HepG2 (cell line): Measurements from ENCODE around the gene RBP3. TPM values are rescaled to one million over a fixed set of nuclear protein-coding genes. Genes with fewer than 3 reads are reported as not detected.

ENCODE experiments used
- ATAC-seq: fragments of 200-7000 bp; cut with Tn5 transposase; 3 replicates; pipeline ENCODE4 v1.9.1; 2020; ENCODE audit warnings: mild to moderate bottlenecking, moderate library complexity
- BruUV-seq: library from RNA; stranded (reverse); fragments of 400-500 nt; replicated peaks from 2 replicates; lab custom pipeline; 2021; lab: Mats Ljungman, UMichigan
- CTCF ChIA-PET: fragments of 300-600 bp; formaldehyde crosslinking; extraction: SDS; loops from one replicate; lab custom pipeline; 2021; ENCODE audit warnings: low total read pairs, inconsistent platforms, low intra/inter-chr PET ratio; lab: Yijun Ruan, JAX
- POLR2A ChIA-PET: fragments of 350-600 bp; sonication (Branson Sonifier 250); formaldehyde crosslinking; loops from one replicate; lab custom pipeline; 2020; ENCODE audit warnings: antibody characterized with exemption, inconsistent platforms; lab: Yijun Ruan, JAX
- DNase-seq: peaks from one replicate; pipeline ENCODE4 v3.0.0-alpha.2; 2015; ENCODE audit warnings: low spot score
- FAIRE-seq: peaks from 3 replicates; lab custom pipeline; 2011; peaks lifted over from hg19 to GRCh38; lab: Jason Lieb, UNC
- H2AFZ ChIP-seq: one replicate; pipeline ENCODE4 v1.6.1; 2011; ENCODE audit warnings: low read length, inconsistent platforms
- H3K27ac ChIP-seq: fragments of 300-600 bp; 3 replicates; pipeline ENCODE4 v1.8.0; 2011; ENCODE audit warnings: mixed run types, mild to moderate bottlenecking, mixed read lengths, low read length, inconsistent platforms; ENCODE audit not compliant: insufficient read depth; ENCODE audit errors: extremely low read length
- H3K27me3 ChIP-seq, 2 experiments: fragments of 200-600 bp in 1 of 2; 2 replicates in 1 of 2; 3 replicates in 1 of 2; pipeline versions ENCODE4 v1.6.0 to v1.8.0; 2011; ENCODE audit warnings: low read length in 2 of 2, mild to moderate bottlenecking in 2 of 2, moderate library complexity in 2 of 2, inconsistent platforms in 1 of 2; ENCODE audit not compliant: insufficient read depth in 2 of 2, control insufficient read depth in 1 of 2
- H3K36me3 ChIP-seq, 2 experiments: fragments of 200-600 bp in 1 of 2; replicated peaks in 1 of 2; 2 replicates in 1 of 2; 3 replicates in 1 of 2; pipeline versions ENCODE4 v1.5.1 to v1.8.0; 2011; ENCODE audit warnings: low read length in 2 of 2, inconsistent platforms in 1 of 2; ENCODE audit not compliant: insufficient read depth in 2 of 2, control insufficient read depth in 1 of 2
- H3K4me1 ChIP-seq: 2 replicates; pipeline ENCODE4 v1.5.1; 2012; ENCODE audit warnings: low read length, inconsistent platforms; ENCODE audit not compliant: insufficient read depth
- H3K4me2 ChIP-seq: 2 replicates; pipeline ENCODE4 v1.6.0; 2011; ENCODE audit warnings: low read depth, low read length, inconsistent platforms
- H3K4me3 ChIP-seq, 3 experiments: fragments of 200-600 bp in 1 of 3; sonication (generic), shearing (Covaris generic) in 1 of 3; replicated peaks in 1 of 3; 2 replicates each; pipeline ENCODE4 v1.5.1; 2011 to 2016; ENCODE audit warnings: low read length in 3 of 3, inconsistent platforms in 2 of 3, low read depth in 2 of 3, mild to moderate bottlenecking in 2 of 3, control low read depth in 1 of 3, mixed read lengths in 1 of 3; ENCODE audit not compliant: insufficient read depth in 1 of 3
- H3K79me2 ChIP-seq: one replicate; pipeline ENCODE4 v1.6.1; 2011; ENCODE audit warnings: low read length, inconsistent platforms; ENCODE audit not compliant: insufficient read depth
- H3K9ac ChIP-seq: 2 replicates; pipeline ENCODE4 v1.6.0; 2011; ENCODE audit warnings: mild to moderate bottlenecking, low read depth, low read length, inconsistent platforms; ENCODE audit not compliant: insufficient read depth
- H3K9me3 ChIP-seq: 2 replicates; pipeline ENCODE4 v1.5.1; 2012; ENCODE audit warnings: mild to moderate bottlenecking, low read length
- H4K20me1 ChIP-seq: 2 replicates; pipeline ENCODE4 v1.6.0; 2011; ENCODE audit warnings: inconsistent platforms, mild to moderate bottlenecking, low read length, moderate library complexity; ENCODE audit not compliant: insufficient read depth
- ARNT2 ChIP-seq: sonication (generic); formaldehyde crosslinking; IDR thresholded peaks from 2 replicates; pipeline ENCODE4 v1.8.0; 2022; ENCODE audit warnings: mild to moderate bottlenecking, low read depth, missing genetic modification reagents, moderate library complexity
- GLI4 ChIP-seq: sonication (generic); formaldehyde crosslinking; IDR thresholded peaks from 2 replicates; pipeline ENCODE4 v1.5.1; 2020; ENCODE audit warnings: missing genetic modification reagents, mild to moderate bottlenecking, moderate library complexity, borderline replicate concordance
- KDM1A ChIP-seq: IDR thresholded peaks from 2 replicates; pipeline ENCODE4 v1.6.1; 2016; ENCODE audit warnings: missing compliant biosample characterization
- MNT ChIP-seq: fragments of 450-650 bp; IDR thresholded peaks from 2 replicates; pipeline ENCODE4 v1.6.1; 2016
- RARG ChIP-seq: sonication (generic); formaldehyde crosslinking; IDR thresholded peaks from 2 replicates; pipeline ENCODE4 v1.4.0; 2020; ENCODE audit warnings: low read depth, mild to moderate bottlenecking, missing genetic modification reagents
- ZNF691 ChIP-seq: sonication (generic); formaldehyde crosslinking; IDR thresholded peaks from 2 replicates; pipeline ENCODE4 v1.4.0; 2020; ENCODE audit warnings: missing genetic modification reagents, low read depth, mild to moderate bottlenecking, borderline replicate concordance
- WGBS: methylation state at CpG from one replicate; pipeline ENCODE4 v1.1.6; 2017; ENCODE audit warnings: low lambda C conversion rate; 5-methylcytosine and 5-hydroxymethylcytosine counted together
- in situ Hi-C: cut with HindIII; loops from 2 replicates; pipeline ENCODE4 v1.10.0; 2017; ENCODE audit warnings: low pct_unique_long_range_greater_than_20kb; ENCODE audit not compliant: extremely low pct_ligation_motif_present
- intact Hi-C: fragments of 100-400 bp; cut with micrococcal nuclease; formaldehyde crosslinking; loops from one replicate; pipeline ENCODE4 v1.10.0; 2022; ENCODE audit not compliant: unreplicated experiment
- polyA plus RNA-seq, 8 experiments: library from polyadenylated mRNA; depleted of rRNA in 3 of 8; stranded (reverse) in 7 of 8; unstranded in 1 of 8; fragments of >200 nt; fragmentation: Illumina TruSeq in 4 of 8; extraction: Trizol in 4 of 8; gene quantifications; 2 replicates each; pipeline versions ENCODE4 v1.2.1 to v1.2.3, GENCODE V29; 2011 to 2016; ENCODE audit warnings: low read depth in 4 of 8, missing spikeins in 1 of 8, mixed read lengths in 1 of 8; ENCODE audit not compliant: insufficient read depth in 1 of 8
- total RNA-seq, 5 experiments: library from RNA; depleted of rRNA; stranded (reverse); fragments of >200 nt; fragmentation: Illumina TruSeq; extraction: Trizol; gene quantifications; 2 replicates each; pipeline ENCODE4 v1.2.3, GENCODE V29; 2016; ENCODE audit warnings: low read depth in 1 of 5

Gene RBP3
- total and polyA plus RNA-seq, 2 of the 13 experiments (the other 11 are each of a cell fraction or from before 2014, with no cell fraction given), result not detected

GRCh38 chr10:47333532-47333931 lies 14.6 kb upstream of the RBP3 start:
- 2% methylated on average over 6 of the region's 6 CpGs for WGBS
- no peak for TF ChIP-seq ARNT2 (CRISPR knock-in tag)
- TF ChIP-seq GLI4 (CRISPR knock-in tag), result no peak
- no peak for TF ChIP-seq RARG
- TF ChIP-seq ZNF691 (CRISPR knock-in tag), result no peak
- TF ChIP-seq MNT, result peak; percentile 98
- TF ChIP-seq KDM1A (CRISPR knock-in tag), result no peak
- H2AFZ ChIP-seq, result no peak overlapping the region
- ATAC-seq (no peak), DNase-seq (no peak), FAIRE-seq (no peak)
- H3K27me3 ChIP-seq, result 0 out of 5 replicates have a peak, but pooled peaks cover 0 to 6% of the 10 kb centered on the region in 2 experiments
- no peaks in the 10 kb centered on the region for H3K9me3 ChIP-seq
- no peak overlapping the region for H3K4me2 ChIP-seq
- intact Hi-C loops (no loop called here), in situ Hi-C loops (no loop called here)
- no peaks in the 10 kb centered on the region for H4K20me1 ChIP-seq
- no peaks in the 10 kb centered on the region for H3K79me2 ChIP-seq
- H3K27ac ChIP-seq, result no peak overlapping the region
- H3K9ac ChIP-seq, result no peak overlapping the region
- H3K36me3 ChIP-seq, result no peaks in the 10 kb centered on the region
- POLR2A ChIA-PET, result no interaction called here
- H3K4me3 ChIP-seq, result no peak overlapping the region
- no TSS peak for BruUV-seq
- CTCF ChIA-PET, result no interaction called here
- H3K4me1 ChIP-seq, result peaks cover 8% of the 10 kb centered on the region; the same call in 1 of the 2 replicates
